ENCODE data around the gene SLC8A1.

Gene SLC8A1

DNA sequence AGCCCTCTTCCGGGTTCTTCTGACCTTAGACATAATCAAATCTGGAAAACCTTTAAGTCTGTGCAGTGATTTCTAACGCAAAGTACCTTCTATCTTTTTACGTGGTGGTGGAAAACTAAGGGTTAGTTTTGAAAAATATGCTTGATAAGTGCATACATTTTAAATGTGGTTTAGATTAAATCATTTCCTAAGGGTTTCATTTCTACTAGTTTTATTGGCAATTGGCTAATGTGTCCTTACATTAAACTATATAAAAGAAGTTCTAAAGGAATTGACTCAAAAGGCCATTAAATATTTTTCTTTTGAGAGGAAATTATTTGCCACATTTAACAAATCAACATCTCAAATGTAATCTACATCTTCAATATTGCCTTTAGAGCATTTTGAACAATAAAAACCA is 404.5 kb downstream of the SLC8A1 start:
- no peak for DNase-seq (ENCODE audit: low read depth)
